HEK293T (cell line): Measurements from ENCODE around the gene NMT2.
A peak's percentile ranks its signal among the peaks of the same experiment; 100 is the strongest.

Experiments
- CTCF ChIA-PET: fragments of 350-600 bp; formaldehyde crosslinking; extraction: SDS; loops from one replicate; lab custom pipeline; 2021; ENCODE audit warnings: antibody characterized with exemption, inconsistent platforms; lab: Yijun Ruan, JAX
- POLR2A ChIA-PET: fragments of 350-600 bp; formaldehyde crosslinking; extraction: SDS; loops from one replicate; lab custom pipeline; 2020; ENCODE audit warnings: antibody characterized with exemption, inconsistent platforms; lab: Yijun Ruan, JAX
- DNase-seq: peaks from one replicate; pipeline ENCODE4 v3.0.0; 2012; ENCODE audit warnings: mixed read lengths; ENCODE audit errors: extremely low spot score
- ARNT ChIP-seq: fragments of 450-650 bp; IDR thresholded peaks from 2 replicates; pipeline ENCODE4 v1.6.1; 2017; ENCODE audit warnings: mild to moderate bottlenecking
- BHLHE40 ChIP-seq: fragments of 450-650 bp; IDR thresholded peaks from 2 replicates; pipeline ENCODE4 v1.6.1; 2016; ENCODE audit warnings: mild to moderate bottlenecking, moderate library complexity, borderline replicate concordance
- CTBP1 ChIP-seq: fragments of 450-650 bp; IDR thresholded peaks from 2 replicates; pipeline ENCODE4 v1.6.1; 2016; ENCODE audit warnings: borderline replicate concordance
- ELF4 ChIP-seq: fragments of 450-650 bp; IDR thresholded peaks from 2 replicates; pipeline ENCODE4 v1.6.1; 2017; ENCODE audit warnings: antibody characterized with exemption
- FOXA1 ChIP-seq: fragments of 450-650 bp; IDR thresholded peaks from 2 replicates; pipeline ENCODE4 v1.6.1; 2016; ENCODE audit warnings: mild to moderate bottlenecking
- FOXK2 ChIP-seq: fragments of 450-650 bp; IDR thresholded peaks from 2 replicates; pipeline ENCODE4 v1.6.1; 2016; ENCODE audit warnings: mild to moderate bottlenecking
- FOXM1 ChIP-seq: fragments of 450-650 bp; IDR thresholded peaks from 2 replicates; pipeline ENCODE4 v1.6.1; 2017; ENCODE audit warnings: mild to moderate bottlenecking, borderline replicate concordance
- HDGF ChIP-seq: fragments of 450-650 bp; IDR thresholded peaks from 2 replicates; pipeline ENCODE4 v1.6.1; 2017; ENCODE audit warnings: antibody characterized with exemption, borderline replicate concordance
- L3MBTL2 ChIP-seq: fragments of 450-650 bp; conservative IDR thresholded peaks from 2 replicates; pipeline ENCODE4 v1.6.1; 2016; ENCODE audit warnings: mild to moderate bottlenecking
- LEF1 ChIP-seq: fragments of 450-650 bp; IDR thresholded peaks from 2 replicates; pipeline ENCODE4 v1.6.1; 2017; ENCODE audit warnings: mild to moderate bottlenecking, borderline replicate concordance
- NFRKB ChIP-seq: fragments of 450-650 bp; IDR thresholded peaks from 2 replicates; pipeline ENCODE4 v1.6.1; 2016; ENCODE audit warnings: mild to moderate bottlenecking, moderate library complexity
- SP1 ChIP-seq: fragments of 450-650 bp; IDR thresholded peaks from 2 replicates; pipeline ENCODE4 v1.6.1; 2017
- SUZ12 ChIP-seq: fragments of 450-650 bp; IDR thresholded peaks from 2 replicates; pipeline ENCODE4 v1.6.1; 2016; ENCODE audit warnings: mild to moderate bottlenecking
- TARDBP ChIP-seq: fragments of 450-650 bp; IDR thresholded peaks from 2 replicates; pipeline ENCODE4 v1.6.1; 2016
- ZNF384 ChIP-seq: fragments of 450-650 bp; IDR thresholded peaks from 2 replicates; pipeline ENCODE4 v1.6.1; 2016
- TF ChIP-seq, protein P1 (sequence below): fragments of 450-650 bp; IDR thresholded peaks from 2 replicates; pipeline ENCODE4 v1.6.1; 2016

Gene NMT2

GRCh38 chr10:15183689-15184481, 15.4 kb upstream of the NMT2 start:
- ChIA-PET POLR2A (interaction anchor here (2.2 kb wide), 1 partner anchor 15 kb away, joined by 10 read pairs; the partner anchor contains the start of gene NMT2), CTCF (interaction anchor here (0.6 to 0.8 kb wide), 3 partner anchors 16 to 236 kb away, joined by 3 to 5 read pairs (median 3); no protein-coding TSS in a partner anchor)
- DNase-seq = no peak
- TF ChIP-seq CTBP1 (no peak), SUZ12 (no peak), BHLHE40 (no peak), FOXA1 (no peak), ZNF384 (no peak), L3MBTL2 (no peak), ELF4 (no peak)

- no peak for DNase-seq
- POLR2A ChIA-PET = interaction anchor here (2.2 kb wide), 1 partner anchor 13 kb away, joined by 10 read pairs; the partner anchor contains the start of gene NMT2
- CTCF ChIA-PET = no interaction called here
- no peak for TF ChIP-seq ZNF384
- TF ChIP-seq, protein P1, sequence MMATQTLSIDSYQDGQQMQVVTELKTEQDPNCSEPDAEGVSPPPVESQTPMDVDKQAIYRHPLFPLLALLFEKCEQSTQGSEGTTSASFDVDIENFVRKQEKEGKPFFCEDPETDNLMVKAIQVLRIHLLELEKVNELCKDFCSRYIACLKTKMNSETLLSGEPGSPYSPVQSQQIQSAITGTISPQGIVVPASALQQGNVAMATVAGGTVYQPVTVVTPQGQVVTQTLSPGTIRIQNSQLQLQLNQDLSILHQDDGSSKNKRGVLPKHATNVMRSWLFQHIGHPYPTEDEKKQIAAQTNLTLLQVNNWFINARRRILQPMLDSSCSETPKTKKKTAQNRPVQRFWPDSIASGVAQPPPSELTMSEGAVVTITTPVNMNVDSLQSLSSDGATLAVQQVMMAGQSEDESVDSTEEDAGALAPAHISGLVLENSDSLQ = peak; percentile 92
Measured at GRCh38 chr10:15182540-15183207, 14.2 kb upstream of the NMT2 start.

- TF ChIP-seq HDGF = no peak
- no peak for TF ChIP-seq ZNF384
- ChIA-PET POLR2A (interaction anchor here (1.9 kb wide), 1 partner anchor 12 kb away, joined by 14 read pairs; the partner anchor contains the start of gene NMT2), CTCF (interaction anchor here (1.2 to 1.6 kb wide), 2 partner anchors 10 to 189 kb away, joined by 3 read pairs; partner anchors contain the start of gene FAM171A1)
- no peak for DNase-seq
Measured at GRCh38 chr10:15181576-15182156, 13.2 kb upstream of the NMT2 start.

GRCh38 chr10:15180736-15181135, 12.2 kb upstream of the NMT2 start:
- CTCF ChIA-PET = interaction anchor here (1.2 to 1.6 kb wide), 2 partner anchors 9 to 190 kb away, joined by 3 read pairs; partner anchors contain the start of gene FAM171A1
- POLR2A ChIA-PET = interaction anchor here (1.9 kb wide), 1 partner anchor 11 kb away, joined by 14 read pairs; the partner anchor contains the start of gene NMT2
- no peak for TF ChIP-seq FOXK2
- TF ChIP-seq NFRKB = no peak
- TF ChIP-seq ELF4 = no peak
- no peak for TF ChIP-seq ZNF384
- TF ChIP-seq, protein P1 = no peak
- TF ChIP-seq HDGF = no peak
- TF ChIP-seq FOXM1 = no peak
- no peak for TF ChIP-seq ARNT
- TF ChIP-seq CTBP1 = no peak
- TF ChIP-seq TARDBP = no peak
- TF ChIP-seq L3MBTL2 = no peak
- TF ChIP-seq SP1 = no peak
- no peak for TF ChIP-seq LEF1
- no peak for TF ChIP-seq SUZ12
- no peak for TF ChIP-seq FOXA1
- TF ChIP-seq BHLHE40 = no peak
- no peak for DNase-seq

DNA sequence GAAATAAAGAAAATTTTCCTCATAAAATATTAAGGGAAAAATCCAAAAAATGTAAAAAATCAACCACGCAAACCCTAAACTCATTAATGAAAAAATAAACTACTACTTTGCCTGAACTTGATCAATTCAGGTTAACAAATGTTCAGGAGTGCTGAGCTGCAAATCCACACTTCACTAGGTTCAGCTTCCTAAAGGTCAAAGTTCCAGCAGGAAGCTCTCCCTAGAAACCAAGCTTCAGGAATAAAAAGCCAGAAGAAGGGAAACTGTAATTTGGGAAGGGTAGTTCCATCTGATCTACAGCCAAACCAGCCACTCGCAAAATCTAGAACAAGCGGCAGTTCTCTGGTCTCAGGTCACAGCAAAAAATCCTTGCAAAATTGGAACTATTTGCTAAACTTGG, 7.8 kb upstream of the NMT2 start:
- CTCF ChIA-PET = no interaction called here
- DNase-seq = no peak
- POLR2A ChIA-PET = interaction anchor here (0.7 kb wide), 2 partner anchors 14 to 22 kb away, joined by 3 read pairs; no protein-coding TSS in a partner anchor
- no peak for TF ChIP-seq HDGF
- no peak for TF ChIP-seq BHLHE40
- no peak for TF ChIP-seq ARNT
- TF ChIP-seq NFRKB = no peak
- TF ChIP-seq FOXA1 = no peak
- TF ChIP-seq ELF4 = no peak
- no peak for TF ChIP-seq SP1
- TF ChIP-seq FOXM1 = no peak
- TF ChIP-seq L3MBTL2 = no peak
- no peak for TF ChIP-seq SUZ12
- TF ChIP-seq, protein P1 = no peak
- TF ChIP-seq FOXK2 = no peak
- TF ChIP-seq ZNF384 = no peak
- TF ChIP-seq TARDBP = no peak
- no peak for TF ChIP-seq LEF1
- no peak for TF ChIP-seq CTBP1

DNA sequence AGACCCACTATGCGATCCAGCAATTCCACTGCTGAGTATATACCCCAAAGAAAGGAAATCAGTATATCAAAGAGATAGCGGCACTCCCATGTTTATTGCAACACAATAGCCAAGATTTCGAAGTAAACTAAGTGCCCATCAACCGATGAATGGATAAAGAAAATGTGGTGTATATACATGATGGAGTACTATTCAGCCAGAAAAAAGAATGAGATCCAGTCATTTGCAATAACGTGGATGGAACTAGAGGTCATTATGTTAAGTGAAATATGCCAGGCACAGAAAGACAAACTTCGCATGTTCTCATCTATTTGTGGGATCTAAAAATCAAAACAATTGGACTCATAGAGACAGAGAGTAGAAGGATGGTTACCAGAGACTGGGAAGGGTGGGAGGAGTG, 7.1 kb upstream of the NMT2 start:
- no peak for DNase-seq
- ChIA-PET POLR2A (no interaction called here), CTCF (no interaction called here)
- TF ChIP-seq L3MBTL2 (no peak), CTBP1 (no peak), ZNF384 (no peak), SP1 (no peak), SUZ12 (no peak), FOXM1 (no peak), ARNT (no peak), ELF4 (no peak), FOXK2 (no peak), LEF1 (no peak), BHLHE40 (no peak), FOXA1 (no peak), HDGF (no peak), TARDBP (no peak), NFRKB (no peak)
- TF ChIP-seq, protein P1 = no peak
